AG08396 (cell line): Measurements from ENCODE around the gene LMTK3.

Source experiments
- DNase-seq: peaks from one replicate; pipeline ENCODE4 v3.0.0; 2012; ENCODE audit warnings: low spot score, mixed read lengths

LMTK3 gene

DNA sequence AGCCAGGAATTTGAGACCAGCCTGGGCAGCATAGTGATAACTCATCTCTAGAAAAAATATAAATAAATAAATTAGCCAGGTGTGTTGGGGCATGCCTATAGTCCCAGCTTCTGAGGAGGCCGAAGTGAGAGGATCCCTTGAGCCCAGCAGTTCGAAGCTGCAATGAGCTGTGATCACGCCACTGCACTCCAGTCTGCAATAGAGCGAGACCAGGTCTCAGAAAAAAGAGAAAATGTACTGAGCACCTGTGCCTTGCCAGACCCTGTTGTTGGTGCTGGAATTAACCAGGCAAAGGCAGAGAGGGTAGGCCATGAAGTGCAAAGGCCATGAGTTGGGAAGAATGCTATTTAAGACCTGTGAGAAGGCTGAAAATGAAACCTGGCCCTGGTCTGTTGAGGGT, 39.8 kb downstream of the LMTK3 start:
- no peak for DNase-seq

- DNase-seq = no peak
Measured at GRCh38 chr19:48470856-48471255, 40.8 kb downstream of the LMTK3 start.

GRCh38 chr19:48469934-48470680, 41.5 kb downstream of the LMTK3 start:
- DNase-seq = no peak

GRCh38 chr19:48469289-48469881, 42.2 kb downstream of the LMTK3 start, which contains the start of gene CYTH2:
Gene CYTH2 (plus strand): TSS chr19:48469369. CDS start chr19:48469508, 139 bp downstream.
- peak; percentile 86 for DNase-seq

GRCh38 chr19:48468772-48469288, 42.8 kb downstream of the LMTK3 start:
- DNase-seq = peak; percentile 98

- peak; percentile 50 for DNase-seq
Measured at GRCh38 chr19:48466561-48467325, 44.9 kb downstream of the LMTK3 start.

DNA sequence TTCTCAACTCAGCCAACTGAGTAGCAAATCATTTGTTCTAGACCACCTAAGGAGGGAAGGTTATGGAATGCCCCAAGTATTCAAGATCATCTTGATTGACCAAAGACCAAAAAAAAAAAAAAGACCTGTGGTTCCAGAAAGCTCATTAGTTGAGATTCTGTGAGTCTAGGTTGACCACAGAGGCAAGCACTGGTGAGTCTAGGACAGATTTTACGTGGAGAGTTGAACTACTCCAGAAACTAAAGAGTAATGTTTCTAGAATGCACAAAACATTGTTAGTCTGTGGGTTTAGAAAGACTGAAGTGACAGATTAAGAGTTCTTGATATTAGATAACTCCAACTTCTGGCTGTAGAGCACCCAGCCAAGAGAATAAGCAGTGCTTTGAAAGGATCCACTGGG, 46.4 kb downstream of the LMTK3 start:
- no peak for DNase-seq

DNA sequence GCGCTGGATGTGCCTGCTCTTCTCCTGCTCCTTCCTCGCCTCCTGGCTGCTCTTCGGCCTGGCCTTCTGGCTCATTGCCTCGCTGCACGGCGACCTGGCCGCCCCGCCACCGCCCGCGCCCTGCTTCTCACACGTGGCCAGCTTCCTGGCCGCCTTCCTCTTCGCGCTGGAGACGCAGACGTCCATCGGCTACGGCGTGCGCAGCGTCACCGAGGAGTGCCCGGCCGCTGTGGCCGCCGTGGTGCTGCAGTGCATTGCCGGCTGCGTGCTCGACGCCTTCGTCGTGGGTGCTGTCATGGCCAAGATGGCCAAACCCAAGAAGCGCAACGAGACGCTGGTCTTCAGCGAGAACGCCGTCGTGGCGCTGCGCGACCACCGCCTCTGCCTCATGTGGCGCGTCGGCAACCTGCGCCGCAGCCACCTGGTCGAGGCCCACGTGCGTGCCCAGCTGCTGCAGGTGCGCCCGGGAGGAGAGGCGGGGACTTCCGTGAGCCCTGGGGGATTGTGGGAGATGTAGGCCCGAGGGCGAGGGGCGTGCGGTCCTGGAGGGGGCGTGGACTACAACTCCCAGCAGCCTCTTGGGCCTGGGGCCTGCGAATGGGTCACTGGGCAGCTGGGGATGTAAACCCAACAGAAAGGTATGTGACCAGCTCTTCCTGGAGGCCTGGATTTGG, 49.5 kb downstream of the LMTK3 start:
- DNase-seq = peak; percentile 39

DNA sequence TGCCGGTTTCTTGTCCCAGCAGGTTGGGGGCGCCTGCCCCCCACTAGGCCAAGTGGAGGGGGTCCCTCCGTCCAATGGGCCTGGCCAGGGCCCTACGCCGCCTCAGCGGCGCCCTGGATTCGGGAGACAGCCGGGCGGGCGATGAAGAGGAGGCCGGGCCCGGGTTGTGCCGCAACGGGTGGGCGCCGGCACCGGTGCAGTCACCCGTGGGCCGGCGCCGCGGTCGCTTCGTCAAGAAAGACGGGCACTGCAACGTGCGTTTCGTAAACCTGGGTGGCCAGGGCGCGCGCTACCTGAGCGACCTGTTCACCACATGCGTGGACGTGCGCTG, 50.0 kb downstream of the LMTK3 start:
- no peak for DNase-seq

GRCh38 chr19:48458016-48458415, 53.6 kb downstream of the LMTK3 start:
- DNase-seq = no peak

DNA sequence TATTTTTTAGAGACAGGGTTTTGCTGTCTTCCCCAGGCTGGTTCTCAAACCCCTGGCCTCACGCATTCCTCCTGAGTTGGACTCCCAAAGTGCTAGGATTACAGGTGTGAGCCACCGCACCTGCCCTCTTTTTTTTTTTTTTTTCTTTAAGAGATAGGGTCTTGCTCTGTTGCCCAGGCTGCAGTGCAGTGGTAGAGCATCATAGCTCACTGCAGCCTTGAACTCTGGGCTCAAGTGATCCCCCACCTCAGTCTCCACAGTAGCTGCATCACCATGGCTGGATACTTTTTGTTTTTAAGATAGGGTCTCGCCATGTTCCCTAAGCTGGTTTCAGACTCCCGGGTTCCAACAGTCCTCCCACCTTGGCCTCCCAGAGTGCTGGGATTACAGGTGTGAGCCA, 54.8 kb downstream of the LMTK3 start:
- DNase-seq = no peak

DNA sequence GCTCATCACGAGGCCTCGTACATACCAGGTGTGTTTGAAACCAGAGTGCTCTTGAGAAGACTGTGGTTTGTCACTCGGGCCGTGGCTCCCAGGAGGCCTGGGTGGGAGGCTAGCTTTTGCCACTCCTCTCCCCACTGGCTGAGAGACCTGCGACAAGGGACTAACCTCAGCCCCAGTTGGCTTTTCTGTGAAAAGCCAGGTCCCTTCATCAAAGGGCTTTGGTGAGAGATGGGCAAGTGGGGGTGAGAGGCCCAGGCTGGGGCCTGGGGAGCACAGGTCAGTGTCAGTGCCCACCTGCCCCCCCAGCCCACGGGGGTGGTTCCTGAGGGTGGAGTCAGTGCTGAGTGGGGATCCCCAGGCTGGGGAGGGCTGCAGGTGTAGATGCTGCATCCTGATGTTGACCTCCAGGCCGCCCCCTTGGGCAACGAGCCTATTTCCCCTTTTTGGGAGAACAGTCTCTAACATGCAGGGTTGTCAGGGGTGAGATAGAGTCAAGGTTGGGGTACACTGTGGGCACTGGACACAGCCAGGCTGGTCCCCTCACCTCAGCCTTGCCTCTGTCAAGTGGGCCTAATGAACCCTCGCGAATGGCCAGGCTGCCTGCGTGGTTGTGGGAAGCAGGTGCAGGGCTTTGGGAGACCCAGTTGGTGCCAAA, 55.6 kb downstream of the LMTK3 start:
- no peak for DNase-seq

GRCh38 chr19:48455171-48455907, 56.3 kb downstream of the LMTK3 start, which contains the start of gene KCNJ14:
Gene KCNJ14 (plus strand): TSS chr19:48455574. CDS start chr19:48461725, 6,151 bp downstream.
- no peak for DNase-seq

- DNase-seq = no peak
Measured at GRCh38 chr19:48454150-48454730, 57.4 kb downstream of the LMTK3 start.

DNA sequence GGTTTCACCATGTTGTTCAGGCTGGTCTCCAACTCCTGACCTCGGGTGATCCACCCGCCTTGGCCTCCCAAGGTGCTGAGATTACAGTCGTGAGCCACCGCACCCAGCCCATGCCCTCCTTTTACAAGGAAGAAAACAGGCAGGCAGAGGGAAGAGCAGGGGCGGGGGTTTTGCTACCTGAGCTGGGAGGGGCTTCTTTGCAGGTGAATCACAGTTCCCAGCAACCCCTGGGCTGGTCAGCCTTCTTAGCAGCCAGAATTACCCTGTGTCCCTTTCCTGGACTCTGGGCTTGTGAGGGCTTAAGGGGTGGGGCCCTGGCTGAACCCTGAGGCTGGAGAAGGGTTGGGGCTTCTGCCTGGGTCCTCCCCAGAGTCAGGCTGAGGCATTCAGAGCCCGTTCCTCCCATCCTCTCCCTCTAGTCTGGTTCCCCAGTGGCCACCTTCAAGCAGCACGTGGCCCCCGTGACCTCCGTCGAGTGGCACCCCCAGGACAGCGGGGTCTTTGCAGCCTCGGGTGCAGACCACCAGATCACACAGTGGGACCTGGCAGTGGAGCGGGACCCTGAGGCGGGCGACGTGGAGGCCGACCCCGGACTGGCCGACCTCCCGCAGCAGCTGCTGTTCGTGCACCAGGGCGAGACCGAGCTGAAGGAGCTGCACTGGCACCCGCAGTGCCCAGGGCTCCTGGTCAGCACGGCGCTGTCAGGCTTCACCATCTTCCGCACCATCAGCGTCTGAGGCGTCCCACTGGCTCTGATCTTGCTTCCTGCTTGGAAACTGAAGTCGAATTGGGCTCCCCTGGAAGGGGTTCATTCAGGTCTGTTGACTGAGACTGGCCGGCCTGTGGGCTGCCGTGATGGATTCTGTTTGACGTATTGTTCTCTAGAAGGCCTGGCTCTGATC, 59.1 kb downstream of the LMTK3 start:
- DNase-seq = peak; percentile 16

DNA sequence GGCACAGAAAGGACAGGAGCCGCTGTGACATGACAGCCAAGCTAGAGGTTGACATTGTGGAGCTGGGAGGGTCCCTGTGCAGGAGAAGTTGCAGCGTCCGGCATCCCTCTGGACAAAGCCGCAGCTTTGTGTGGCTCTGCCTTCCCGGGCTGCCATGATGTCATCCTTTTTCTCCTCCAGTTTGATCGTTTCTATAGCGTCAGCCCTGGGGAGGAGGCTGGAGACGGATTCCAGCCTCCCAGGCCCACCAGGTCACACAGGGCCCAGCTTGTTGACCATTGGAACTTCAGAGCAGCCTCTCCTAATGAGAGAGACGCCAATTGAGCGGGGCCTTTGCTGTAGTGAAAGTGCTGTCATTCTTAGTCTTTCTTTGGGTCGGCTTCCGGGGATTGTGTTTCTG, 60.0 kb downstream of the LMTK3 start:
- peak; percentile 10 for DNase-seq

- DNase-seq = peak; percentile 8
Measured at GRCh38 chr19:48450863-48451262, 60.8 kb downstream of the LMTK3 start.

- DNase-seq = no peak
Measured at GRCh38 chr19:48450441-48450840, 61.2 kb downstream of the LMTK3 start.

DNA sequence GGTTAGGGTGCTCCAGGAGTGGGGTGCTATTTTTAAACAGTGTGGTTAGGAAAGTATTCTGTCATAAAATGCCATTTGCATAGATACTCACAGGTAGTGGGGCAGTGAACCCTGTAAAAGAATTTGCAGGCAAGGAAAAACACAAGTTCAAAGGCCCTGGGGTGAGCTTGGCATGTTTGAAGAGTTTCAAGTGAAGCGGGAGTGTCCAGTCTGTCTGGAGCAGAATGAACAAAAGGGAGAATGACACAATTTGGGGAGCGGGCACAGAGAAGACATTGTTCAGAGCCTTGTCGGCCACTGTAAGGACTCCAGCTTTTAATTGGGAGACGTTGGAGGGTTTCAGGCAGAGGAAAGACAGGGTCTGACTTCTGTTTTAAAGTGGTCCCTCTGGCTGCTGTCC, 63.1 kb downstream of the LMTK3 start:
- DNase-seq = no peak

- no peak for DNase-seq
Measured at GRCh38 chr19:48446579-48446978, 65.1 kb downstream of the LMTK3 start.
